ENCODE data around the gene ABHD17B. TPM values are rescaled to one million over a fixed set of nuclear protein-coding genes. Genes with fewer than 3 reads are reported as not detected.

The ABHD17B gene
- total and polyA plus RNA-seq, 4 donors: 5.2 to 17.7 (median 10.1) TPM

GRCh38 chr9:71826279-71826678 is 84.7 kb downstream of the ABHD17B start:
- no peak overlapping the region for H3K27ac ChIP-seq (ENCODE audit: low read depth in 1 of 2, low read length in 2 of 2)
- H3K9ac ChIP-seq (ENCODE audit: low read depth in 1 of 2, low read length in 2 of 2): no peak overlapping the region
- H3K4me1 ChIP-seq (ENCODE audit: control insufficient read depth in 4 of 4, insufficient read depth in 4 of 4, low read length in 3 of 4): no peaks in the 10 kb centered on the region
- no peak for DNase-seq (ENCODE audit: low spot score)
- no peaks in the 10 kb centered on the region for H3K27me3 ChIP-seq (ENCODE audit: control insufficient read depth in 4 of 4, insufficient read depth in 4 of 4, low read length in 3 of 4)
- H3K36me3 ChIP-seq (ENCODE audit: control insufficient read depth in 4 of 4, insufficient read depth in 3 of 4, low read depth in 1 of 4, low read length in 3 of 4): no peaks in the 10 kb centered on the region
- H3K9me3 ChIP-seq (ENCODE audit: control insufficient read depth in 4 of 4, low read length in 3 of 4): no peaks in the 10 kb centered on the region
- no peak for TF ChIP-seq ZBTB33 (IDR thresholded peaks at IDR 0.05)
- TF ChIP-seq ATF3 (IDR thresholded peaks at IDR 0.05): no peak
- no peak for TF ChIP-seq FOXA1 (IDR thresholded peaks at IDR 0.05)
- no peak for TF ChIP-seq TAF1 (conservative IDR thresholded peaks at IDR 0.05)
- TF ChIP-seq SP1 (IDR thresholded peaks at IDR 0.05): no peak
- TF ChIP-seq JUND (IDR thresholded peaks at IDR 0.05): no peak
- TF ChIP-seq MAX (IDR thresholded peaks at IDR 0.05): no peak
- TF ChIP-seq HNF4G (IDR thresholded peaks at IDR 0.05): no peak
- no peak for TF ChIP-seq CTCF (IDR thresholded peaks at IDR 0.05; ENCODE audit: low read depth, low read length, missing input control)
- TF ChIP-seq REST (IDR thresholded peaks at IDR 0.05): no peak
- TF ChIP-seq FOXA2 (IDR thresholded peaks at IDR 0.05): no peak
- TF ChIP-seq EGR1 (IDR thresholded peaks at IDR 0.05; ENCODE audit: low read depth in 2 of 2): no peak
- TF ChIP-seq YY1 (IDR thresholded peaks at IDR 0.05): no peak
- TF ChIP-seq GABPA (IDR thresholded peaks at IDR 0.05 in 1 of 2, conservative IDR thresholded peaks at IDR 0.05 in 1 of 2): no peak
- no peak for TF ChIP-seq NR2F2 (IDR thresholded peaks at IDR 0.05)
- TF ChIP-seq RAD21 (IDR thresholded peaks at IDR 0.05): no peak
- TF ChIP-seq HNF4A (conservative IDR thresholded peaks at IDR 0.05): no peak
- TF ChIP-seq RXRA (IDR thresholded peaks at IDR 0.05): no peak
- no peak overlapping the region for H3K4me3 ChIP-seq (ENCODE audit: low read depth in 1 of 3, low read length in 3 of 3)
- WGBS: 47% methylated on average over 2 of the region's 2 CpGs
